CD4-positive, CD25-positive, alpha-beta regulatory T cell (primary cell): Measurements from ENCODE around the gene CFAP251. TPM values are rescaled to one million over a fixed set of nuclear protein-coding genes. Genes with fewer than 3 reads are reported as not detected.

ENCODE experiments used
- ATAC-seq, 2 donors: fragments of 150-1000 bp; cut with Tn5 transposase; one replicate each; pipeline ENCODE4 v1.10.0; 2021; ENCODE audit warnings: low read depth in 2 of 2, moderate number of reproducible peaks in 2 of 2, moderate library complexity in 1 of 2
- DNase-seq, 3 donors: peaks; one replicate each; pipeline versions ENCODE4 v3.0.0 to v3.0.0-alpha.2; 2012 to 2022; ENCODE audit warnings: mixed read lengths in 1 of 3
- H3K27ac ChIP-seq: one replicate; pipeline ENCODE4 v1.7.0; 2013; ENCODE audit warnings: mild to moderate bottlenecking, low read length; ENCODE audit not compliant: insufficient read depth, poor library complexity, severe bottlenecking
- H3K27me3 ChIP-seq: one replicate; pipeline ENCODE4 v1.7.0; 2013; ENCODE audit warnings: low read length; ENCODE audit not compliant: control insufficient read depth, insufficient read depth
- H3K36me3 ChIP-seq: one replicate; pipeline ENCODE4 v1.7.0; 2013; ENCODE audit warnings: mild to moderate bottlenecking, low read length, moderate library complexity; ENCODE audit not compliant: control insufficient read depth, insufficient read depth
- H3K4me1 ChIP-seq: 2 replicates; pipeline ENCODE4 v1.7.0; 2013; ENCODE audit warnings: mild to moderate bottlenecking, low read length; ENCODE audit not compliant: insufficient read depth, control insufficient read depth, poor library complexity, severe bottlenecking
- H3K4me3 ChIP-seq: one replicate; pipeline ENCODE4 v1.7.0; 2013; ENCODE audit warnings: low read depth, mild to moderate bottlenecking, low read length, moderate library complexity
- H3K9me3 ChIP-seq, 2 experiments: 1 replicate in 1 of 2; 2 replicates in 1 of 2; pipeline ENCODE4 v1.7.0; 2013; ENCODE audit warnings: low read length in 2 of 2, mild to moderate bottlenecking in 1 of 2, moderate library complexity in 1 of 2; ENCODE audit not compliant: control insufficient read depth in 2 of 2
- H3K27ac Mint-ChIP-seq, 3 donors: one replicate each; pipeline ENCODE4 v1.8.0; 2020 to 2022; ENCODE audit warnings: mild to moderate bottlenecking in 3 of 3, mixed read lengths in 3 of 3, moderate library complexity in 2 of 3
- H3K27me3 Mint-ChIP-seq: one replicate; pipeline ENCODE4 v1.8.0; 2022; ENCODE audit warnings: mild to moderate bottlenecking, mixed read lengths
- H3K36me3 Mint-ChIP-seq: one replicate; pipeline ENCODE4 v1.8.0; 2020; ENCODE audit warnings: mixed read lengths
- H3K4me1 Mint-ChIP-seq, 4 donors: one replicate each; pipeline ENCODE4 v1.8.0; 2020 to 2022; ENCODE audit warnings: mixed read lengths in 4 of 4, mild to moderate bottlenecking in 1 of 4
- H3K4me3 Mint-ChIP-seq, 4 donors: one replicate each; pipeline ENCODE4 v1.8.0; 2020 to 2022; ENCODE audit warnings: mild to moderate bottlenecking in 4 of 4, mixed read lengths in 4 of 4, moderate library complexity in 3 of 4
- H3K9me3 Mint-ChIP-seq, 7 donors: one replicate each; pipeline ENCODE4 v1.8.0; 2020 to 2022; ENCODE audit warnings: mixed read lengths in 7 of 7, mild to moderate bottlenecking in 3 of 7, moderate library complexity in 2 of 7
- polyA plus RNA-seq, 4 donors: library from polyadenylated mRNA; unstranded; fragments of 300-500 nt; fragmentation: Illumina TruSeq; gene quantifications; one replicate each; pipeline ENCODE4 v1.2.3, GENCODE V29; 2021
- total RNA-seq: library from RNA; stranded (reverse); gene quantifications from one replicate; pipeline ENCODE4 v1.2.3, GENCODE V29; 2022

The CFAP251 gene
- total and polyA plus RNA-seq, 5 donors from 2014 or later, result 0.05 to 0.96 TPM; not detected in 3

- DNase-seq, result peak in 2 of 3 donors; percentile 5 to 71
- peak overlapping the region in 1 of 4 donors; percentile 48 for H3K4me3 Mint-ChIP-seq
Measured at GRCh38 chr12:121992059-121992879, 73.9 kb downstream of the CFAP251 start.

DNA sequence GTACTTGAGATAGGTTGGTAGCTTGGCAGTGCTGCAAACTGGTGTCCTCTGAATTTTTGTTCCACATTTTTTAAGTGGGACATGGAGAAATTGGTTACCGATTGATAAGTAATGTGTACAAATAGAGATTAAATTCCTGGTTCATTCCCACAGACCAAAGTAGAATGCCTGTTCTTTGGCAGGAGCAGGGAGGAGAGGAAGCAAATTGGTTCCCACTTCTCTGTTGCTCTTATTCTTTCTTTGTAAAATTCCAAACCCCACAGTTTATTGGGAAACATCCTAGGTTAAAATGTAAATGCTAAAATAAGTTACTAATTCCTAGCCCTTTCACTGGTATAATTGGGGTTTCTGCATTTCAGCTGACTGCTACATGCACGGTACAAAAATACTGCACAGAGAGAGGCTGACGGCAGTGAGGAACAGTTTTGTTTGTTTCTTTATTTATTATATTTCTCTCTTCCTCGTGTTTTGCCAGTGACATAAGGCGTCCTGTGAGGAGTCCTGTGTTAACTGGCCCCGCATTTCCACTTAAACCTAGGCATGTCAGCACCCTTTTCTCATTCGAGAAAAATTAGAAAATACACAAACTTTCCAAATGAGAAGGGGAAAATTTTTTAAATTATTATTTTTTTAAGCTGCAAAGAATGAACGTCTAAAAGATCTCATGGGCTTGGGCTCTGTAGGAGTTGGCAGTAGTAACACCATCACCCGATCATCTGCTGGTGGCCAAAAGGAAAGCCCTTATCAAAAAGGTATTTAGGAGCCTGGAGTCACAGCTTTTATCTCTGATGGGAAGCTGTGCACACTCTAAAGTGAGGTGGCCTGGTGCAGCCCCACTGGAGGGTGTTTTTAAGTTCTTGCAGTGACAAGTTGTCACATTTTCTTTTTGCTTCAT lies 77.9 kb downstream of the CFAP251 start:
- H3K36me3 ChIP-seq, result no peaks in the 10 kb centered on the region
- peaks cover 20% of the 10 kb centered on the region for H3K27me3 Mint-ChIP-seq
- peaks cover 3% of the 10 kb centered on the region for H3K27me3 ChIP-seq
- no peak for ATAC-seq
- DNase-seq, result no peak
- H3K9me3 Mint-ChIP-seq, result peaks cover 0 to 6% (median 0%) of the 10 kb centered on the region in 7 donors
- H3K27ac ChIP-seq, result no peak overlapping the region
- peaks cover 3% of the 10 kb centered on the region for H3K4me1 ChIP-seq
- H3K4me3 Mint-ChIP-seq, result no peak overlapping the region
- peaks cover 0 to 7% (median 5%) of the 10 kb centered on the region in 4 donors for H3K4me1 Mint-ChIP-seq
- H3K4me3 ChIP-seq, result no peak overlapping the region
- no peak overlapping the region for H3K27ac Mint-ChIP-seq
- peaks cover 3 to 5% of the 10 kb centered on the region in 2 experiments for H3K9me3 ChIP-seq
- no peaks in the 10 kb centered on the region for H3K36me3 Mint-ChIP-seq

More at GRCh38 chr12:121992059-121992879, 73.9 kb downstream of the CFAP251 start:
- no peaks in the 10 kb centered on the region for H3K36me3 Mint-ChIP-seq
- Histone ChIP-seq H3K27me3 (peaks cover 3% of the 10 kb centered on the region), H3K4me1 (peaks cover 3% of the 10 kb centered on the region), H3K4me3 (no peak overlapping the region), H3K27ac (no peak overlapping the region), H3K36me3 (no peaks in the 10 kb centered on the region), H3K9me3 (no peaks in the 10 kb centered on the region)
- ATAC-seq, result peak; percentile 87 to 90
- H3K4me1 Mint-ChIP-seq, result peaks cover 0 to 11% (median 5%) of the 10 kb centered on the region in 4 donors
- peaks cover 10% of the 10 kb centered on the region for H3K27me3 Mint-ChIP-seq
- H3K9me3 Mint-ChIP-seq, result peaks cover 0 to 2% (median 0%) of the 10 kb centered on the region in 7 donors
- H3K27ac Mint-ChIP-seq, result peak overlapping the region in 1 of 3 donors; percentile 44

GRCh38 chr12:121996945-121997612 lies 78.7 kb downstream of the CFAP251 start:
- ATAC-seq (no peak), DNase-seq (no peak)
- peaks cover 3% of the 10 kb centered on the region for H3K27me3 ChIP-seq
- peaks cover 3 to 5% of the 10 kb centered on the region in 2 experiments for H3K9me3 ChIP-seq
- H3K27me3 Mint-ChIP-seq, result peaks cover 25% of the 10 kb centered on the region
- no peak overlapping the region for H3K4me3 Mint-ChIP-seq
- peaks cover 0 to 6% (median 0%) of the 10 kb centered on the region in 7 donors for H3K9me3 Mint-ChIP-seq
- H3K4me1 ChIP-seq, result peaks cover 3% of the 10 kb centered on the region
- peaks cover 0 to 3% (median 2%) of the 10 kb centered on the region in 4 donors for H3K4me1 Mint-ChIP-seq
- no peak overlapping the region for H3K27ac Mint-ChIP-seq
- no peaks in the 10 kb centered on the region for H3K36me3 Mint-ChIP-seq
- no peak overlapping the region for H3K27ac ChIP-seq
- no peaks in the 10 kb centered on the region for H3K36me3 ChIP-seq
- H3K4me3 ChIP-seq, result no peak overlapping the region

GRCh38 chr12:122001466-122002209 lies 83.2 kb downstream of the CFAP251 start:
- no peak overlapping the region for H3K27ac Mint-ChIP-seq
- H3K36me3 ChIP-seq, result no peaks in the 10 kb centered on the region
- H3K4me1 Mint-ChIP-seq, result peaks cover 0 to 15% (median 7%) of the 10 kb centered on the region in 4 donors
- no peaks in the 10 kb centered on the region for H3K36me3 Mint-ChIP-seq
- H3K4me3 ChIP-seq, result no peak overlapping the region
- peaks cover 3 to 5% of the 10 kb centered on the region in 2 experiments for H3K9me3 ChIP-seq
- no peak overlapping the region for H3K4me3 Mint-ChIP-seq
- H3K4me1 ChIP-seq, result peaks cover 13% of the 10 kb centered on the region
- peaks cover 28% of the 10 kb centered on the region for H3K27me3 Mint-ChIP-seq
- ATAC-seq (no peak), DNase-seq (no peak)
- peaks cover 5% of the 10 kb centered on the region for H3K27me3 ChIP-seq
- H3K9me3 Mint-ChIP-seq, result peaks cover 0 to 3% (median 0%) of the 10 kb centered on the region in 7 donors
- no peak overlapping the region for H3K27ac ChIP-seq

- ATAC-seq, result peak in 1 of 2 donors; percentile 48
- Histone ChIP-seq H3K27ac (no peak overlapping the region), H3K9me3 (peaks cover 1 to 3% of the 10 kb centered on the region in 2 experiments), H3K36me3 (no peaks in the 10 kb centered on the region), H3K27me3 (peaks cover 2% of the 10 kb centered on the region), H3K4me3 (no peak overlapping the region), H3K4me1 (peaks cover 16% of the 10 kb centered on the region)
- DNase-seq, result no peak
- peaks cover 0 to 3% (median 0%) of the 10 kb centered on the region in 7 donors for H3K9me3 Mint-ChIP-seq
- no peak overlapping the region for H3K27ac Mint-ChIP-seq
- H3K4me1 Mint-ChIP-seq, result peaks cover 0 to 24% (median 7%) of the 10 kb centered on the region in 4 donors
- no peaks in the 10 kb centered on the region for H3K36me3 Mint-ChIP-seq
- H3K4me3 Mint-ChIP-seq, result peak overlapping the region in 1 of 4 donors; percentile 50
- H3K27me3 Mint-ChIP-seq, result peaks cover 27% of the 10 kb centered on the region
Measured at GRCh38 chr12:122003651-122004611, 85.5 kb downstream of the CFAP251 start.

GRCh38 chr12:122004633-122005071 lies 86.3 kb downstream of the CFAP251 start:
- peaks cover 0 to 24% (median 7%) of the 10 kb centered on the region in 4 donors for H3K4me1 Mint-ChIP-seq
- Histone ChIP-seq H3K27me3 (peaks cover 2% of the 10 kb centered on the region), H3K36me3 (no peaks in the 10 kb centered on the region), H3K27ac (no peak overlapping the region), H3K4me3 (no peak overlapping the region), H3K4me1 (peaks cover 16% of the 10 kb centered on the region), H3K9me3 (no peaks in the 10 kb centered on the region)
- H3K27me3 Mint-ChIP-seq, result peaks cover 27% of the 10 kb centered on the region
- H3K4me3 Mint-ChIP-seq, result no peak overlapping the region
- H3K27ac Mint-ChIP-seq, result no peak overlapping the region
- H3K36me3 Mint-ChIP-seq, result no peaks in the 10 kb centered on the region
- H3K9me3 Mint-ChIP-seq, result peaks cover 0 to 3% (median 0%) of the 10 kb centered on the region in 7 donors
- no peak for DNase-seq
- no peak for ATAC-seq
